Measurements from ENCODE around the gene LRP3.
"Not testable (repeated sequence)": the region's sequence is repeated elsewhere in the genome, so short reads cannot be mapped to it uniquely, and the experiment has no call there.

Gene LRP3

GRCh38 chr19:33220115-33220514 lies 26.0 kb downstream of the LRP3 start:
- DNase-seq: no peak

DNA sequence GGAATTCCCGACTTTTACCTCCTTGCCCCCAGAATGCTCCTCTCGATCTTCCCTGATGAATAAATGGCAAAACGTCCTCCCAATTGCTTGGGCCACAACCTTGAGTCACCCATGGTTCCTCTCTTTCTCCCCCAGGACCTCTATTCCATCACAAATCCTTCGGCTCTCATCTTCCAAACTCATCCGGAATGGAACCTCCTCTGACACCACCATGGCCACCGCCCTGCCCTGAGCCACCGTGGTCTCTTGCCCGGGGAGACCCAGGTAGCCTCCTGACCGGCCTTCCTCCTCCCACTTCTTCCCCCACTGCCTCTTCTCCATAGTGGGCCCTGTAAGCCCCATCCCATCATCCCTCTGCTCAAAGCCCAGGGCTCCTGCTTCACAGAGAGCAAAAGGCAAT lies 26.6 kb downstream of the LRP3 start:
- no peak for DNase-seq

- no peak for DNase-seq
Observed at GRCh38 chr19:33221638-33222037, 27.5 kb downstream of the LRP3 start.

GRCh38 chr19:33222255-33222654 lies 28.1 kb downstream of the LRP3 start:
- DNase-seq: not testable (repeated sequence)

GRCh38 chr19:33224694-33225457 lies 30.7 kb downstream of the LRP3 start:
- DNase-seq: no peak

GRCh38 chr19:33225458-33225926 lies 31.4 kb downstream of the LRP3 start, which contains the start of gene SLC7A10:
Gene SLC7A10, minus strand, starts transcription at chr19:33225850. Its CDS starts 147 bp downstream, at chr19:33225703.
- no peak for DNase-seq

- DNase-seq: no peak
Observed at GRCh38 chr19:33226550-33227241, 32.6 kb downstream of the LRP3 start.

DNA sequence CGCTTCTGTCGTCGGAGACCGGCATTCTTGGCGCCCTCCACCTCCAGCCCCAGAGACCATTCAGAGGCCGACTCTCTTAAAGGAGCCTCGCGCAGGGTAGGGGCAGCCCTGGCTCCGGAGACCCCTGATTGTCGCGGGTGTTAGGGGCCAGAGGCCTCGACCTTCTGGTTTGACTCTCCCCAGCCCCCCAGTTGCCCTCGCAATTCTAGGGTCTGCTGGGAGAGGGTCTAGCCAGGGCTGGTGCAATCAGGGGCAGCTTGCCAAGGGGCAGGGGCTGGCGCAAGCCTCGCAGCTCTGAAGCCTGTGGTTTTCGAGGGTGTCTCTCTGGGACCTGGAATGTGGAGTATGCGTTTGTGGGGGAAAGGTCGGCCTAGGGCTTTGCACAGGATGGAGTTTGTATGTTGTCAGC lies 33.1 kb downstream of the LRP3 start:
- no peak for DNase-seq

DNA sequence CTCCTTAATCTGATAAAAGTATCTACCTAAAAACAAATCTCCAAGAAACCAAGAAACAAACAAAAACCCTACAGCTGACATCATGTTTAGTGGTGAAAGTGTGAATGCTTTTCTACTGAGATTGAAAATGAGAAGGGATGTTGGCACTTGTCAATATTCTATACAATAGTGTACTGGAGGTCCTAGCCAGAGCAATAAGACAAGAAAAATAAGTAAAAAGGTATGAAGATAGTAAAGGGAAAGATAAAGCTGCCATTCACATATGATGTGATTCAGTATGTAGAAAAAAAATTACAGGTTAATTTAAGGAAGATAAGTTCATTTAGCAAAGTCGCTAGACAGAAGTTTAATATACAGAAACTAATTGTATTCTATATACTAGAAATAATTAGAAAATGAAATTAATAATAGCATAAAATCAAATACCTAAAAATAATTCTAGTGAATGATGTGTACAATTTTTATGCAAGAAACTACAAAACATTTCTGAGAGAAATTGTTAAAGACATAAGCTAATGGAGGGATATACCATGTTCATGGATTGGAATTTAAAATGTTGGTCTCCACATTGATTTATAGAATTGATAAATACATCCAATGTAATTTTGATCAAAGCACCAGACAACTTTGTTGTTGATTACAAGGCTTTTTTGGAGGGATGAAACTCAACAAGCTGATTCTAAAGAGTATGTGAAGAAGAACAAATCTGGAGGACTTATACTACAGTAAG lies 33.9 kb downstream of the LRP3 start:
- no peak for DNase-seq

DNA sequence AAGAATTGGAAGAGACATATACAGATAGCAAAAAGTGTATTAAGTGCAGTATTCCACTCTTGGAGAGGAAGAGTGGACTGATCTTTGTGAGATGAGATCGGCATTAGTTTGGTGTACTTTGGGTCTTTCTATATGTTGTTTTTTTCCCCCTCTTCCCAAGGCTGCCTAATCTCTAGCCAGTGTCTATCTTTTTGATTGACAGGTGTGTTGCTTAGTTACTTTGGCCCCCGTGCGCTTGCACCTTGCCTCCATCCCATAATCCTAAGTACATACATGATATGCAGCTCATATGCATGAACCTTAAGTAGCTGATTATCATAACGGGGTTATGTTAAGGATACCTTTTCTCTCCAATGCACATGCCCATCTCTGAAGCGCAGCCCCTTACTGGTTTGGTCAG lies 35.8 kb downstream of the LRP3 start:
- no peak for DNase-seq

DNA sequence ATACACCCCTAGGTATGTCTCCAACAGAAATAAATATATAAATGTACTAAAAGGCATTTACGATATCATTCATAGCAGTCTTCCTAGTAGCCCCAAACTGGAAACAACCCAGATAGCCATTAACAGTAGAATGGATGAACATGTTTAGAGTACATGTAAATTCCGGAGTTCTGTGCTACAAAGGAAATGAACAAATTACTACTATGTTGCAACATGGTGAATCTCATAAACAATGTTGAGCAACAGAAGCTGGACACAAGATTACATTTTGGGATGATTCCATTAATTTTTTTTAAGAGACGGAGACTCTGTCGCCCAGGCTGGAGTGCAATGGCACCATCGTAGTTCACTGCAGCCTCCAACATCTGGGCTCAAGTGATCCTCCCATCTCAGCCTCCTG lies 37.4 kb downstream of the LRP3 start:
- no peak for DNase-seq

- DNase-seq: no peak
Observed at GRCh38 chr19:33232656-33233055, 38.5 kb downstream of the LRP3 start.

GRCh38 chr19:33233056-33233873 lies 39.1 kb downstream of the LRP3 start:
- DNase-seq: no peak

DNA sequence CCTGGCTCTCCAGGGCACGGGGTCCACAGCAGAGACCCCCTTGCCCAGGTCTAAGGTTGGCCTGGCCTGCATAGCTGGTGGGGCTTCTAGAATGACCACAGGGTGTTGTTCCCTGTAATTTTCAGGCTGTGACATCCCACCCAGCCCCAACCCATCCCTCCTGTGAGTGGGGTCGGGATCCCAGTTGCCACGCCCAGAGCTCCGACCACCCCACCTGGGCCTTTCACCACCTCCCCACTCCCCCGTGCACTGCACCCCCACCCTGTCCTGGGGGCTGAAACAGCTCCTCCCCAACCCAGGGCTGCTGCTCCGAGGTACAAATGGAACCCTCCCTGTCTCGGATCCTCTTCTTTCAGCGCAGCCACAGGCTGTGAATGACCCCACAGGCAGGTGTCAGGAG lies 40.0 kb downstream of the LRP3 start:
- DNase-seq: no peak

GRCh38 chr19:33234736-33235135 lies 40.6 kb downstream of the LRP3 start:
- DNase-seq: no peak

GRCh38 chr19:33235269-33235995 lies 41.3 kb downstream of the LRP3 start:
- DNase-seq: peak; percentile 15

DNA sequence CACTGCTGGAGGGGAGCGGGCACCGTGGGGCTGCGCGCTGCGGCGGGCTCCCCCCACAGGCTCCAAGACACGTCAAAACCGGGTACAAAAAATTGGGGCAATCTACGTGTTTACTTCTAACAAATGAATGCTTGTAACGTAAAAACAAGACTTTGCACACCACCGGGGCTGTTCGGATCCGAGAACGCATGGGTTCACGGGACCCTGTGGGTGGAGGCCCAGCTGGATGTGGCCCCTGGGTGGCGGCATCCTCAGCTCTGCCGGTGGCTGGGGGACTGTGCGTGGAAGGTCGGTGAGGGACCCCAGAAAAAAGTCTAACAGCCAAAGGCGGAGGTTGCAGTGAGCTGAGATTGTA lies 41.8 kb downstream of the LRP3 start:
- DNase-seq: no peak

DNA sequence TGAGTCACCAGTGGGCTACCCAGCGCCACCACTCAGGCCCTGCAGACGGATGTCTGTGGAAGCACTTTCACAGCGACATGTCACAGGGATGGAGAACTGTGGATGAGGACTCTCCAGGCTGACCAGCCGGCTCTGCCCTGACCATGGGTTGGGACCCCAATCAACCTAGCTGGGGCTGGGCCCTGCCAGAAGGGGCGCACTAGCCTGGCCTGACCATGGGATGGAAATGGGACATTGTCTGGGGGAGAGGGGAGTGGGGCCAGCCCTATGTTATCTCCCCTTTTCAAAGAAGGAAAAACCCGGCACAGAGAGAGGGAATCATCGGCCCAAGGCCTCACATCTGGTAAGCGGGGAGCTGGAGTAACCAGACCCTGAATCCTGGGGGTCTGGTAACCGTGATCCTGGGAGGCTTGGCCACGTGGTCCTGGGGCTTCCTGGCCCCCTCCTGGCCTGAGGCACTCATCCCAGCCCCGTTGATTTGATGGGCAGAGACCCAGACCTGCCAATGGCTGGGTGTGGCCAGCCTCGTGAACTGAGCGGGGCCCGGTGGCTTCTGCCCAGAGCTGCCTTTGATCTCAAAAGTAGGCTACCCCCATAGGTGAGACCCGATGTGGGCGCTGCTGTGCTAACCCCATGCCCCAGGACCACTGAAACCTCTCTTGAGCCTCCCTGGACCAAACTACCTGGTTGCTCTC lies 42.7 kb downstream of the LRP3 start:
- no peak for DNase-seq

- no peak for DNase-seq
Observed at GRCh38 chr19:33238481-33239149, 44.5 kb downstream of the LRP3 start.

DNA sequence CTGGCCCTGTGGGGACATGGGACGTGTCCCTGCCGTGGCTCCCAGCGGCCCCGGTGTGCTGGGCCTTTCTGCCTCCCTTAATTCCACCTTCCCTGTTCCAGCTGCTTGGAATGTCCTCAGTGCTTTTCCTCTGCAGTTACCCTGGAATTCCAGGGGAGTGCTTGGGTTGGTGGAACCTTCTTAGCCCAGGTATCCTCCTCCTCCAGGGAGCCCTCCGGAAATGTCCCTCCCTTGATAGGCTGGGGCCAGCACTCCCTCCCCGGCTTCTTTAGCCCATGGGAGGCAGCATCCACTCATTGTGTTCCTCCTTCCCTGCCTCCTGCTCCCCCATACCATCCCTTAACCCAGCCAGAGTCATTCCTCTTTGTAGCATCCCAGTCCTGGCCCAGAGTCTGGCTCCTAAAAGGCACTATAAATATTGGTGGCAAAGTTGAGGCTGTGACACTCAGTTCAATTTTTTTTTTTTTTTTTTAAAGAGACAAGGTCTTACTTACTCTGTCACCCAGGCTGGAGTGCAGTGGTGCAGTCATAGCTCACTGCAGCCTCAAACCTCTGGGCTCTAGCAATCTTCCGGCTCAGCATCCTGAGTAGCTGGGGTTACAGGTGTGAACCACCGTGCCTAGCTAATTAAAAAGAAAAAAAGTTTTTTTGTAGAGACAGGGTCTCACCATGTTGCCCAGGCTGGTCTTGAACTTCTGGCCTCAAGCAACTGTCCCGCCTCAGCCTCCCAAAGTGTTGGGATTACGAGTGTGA lies 45.3 kb downstream of the LRP3 start:
- DNase-seq: no peak
